EH (cell line): Measurements from ENCODE around the gene MCM3AP.
"Not testable (repeated sequence)": the region's sequence is repeated elsewhere in the genome, so short reads cannot be mapped to it uniquely, and the experiment has no call there.

ENCODE experiments used
- DNase-seq: peaks from one replicate; pipeline ENCODE4 v3.0.0-alpha.2; 2015; ENCODE audit warnings: low read depth

Gene MCM3AP

DNA sequence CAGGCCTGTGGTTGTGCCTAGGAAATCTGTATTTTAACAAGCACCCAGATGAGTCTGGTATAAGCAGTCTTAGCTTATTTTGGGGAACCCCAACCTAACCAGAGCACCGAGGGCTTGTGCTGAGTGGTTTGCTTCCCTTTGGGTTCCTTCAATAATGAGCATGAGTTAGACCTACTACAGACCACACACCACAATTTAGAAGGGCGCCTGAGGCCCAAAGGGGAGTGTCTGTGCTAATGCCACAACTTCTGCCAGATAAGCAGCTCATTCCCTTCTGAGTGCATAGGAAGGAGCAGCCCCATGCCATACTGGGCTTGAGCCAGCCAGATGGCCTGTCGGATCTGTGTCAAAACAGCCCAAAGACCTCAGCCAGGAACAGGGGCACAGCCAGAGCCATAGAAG lies 41.5 kb downstream of the MCM3AP start:
- no peak for DNase-seq

DNA sequence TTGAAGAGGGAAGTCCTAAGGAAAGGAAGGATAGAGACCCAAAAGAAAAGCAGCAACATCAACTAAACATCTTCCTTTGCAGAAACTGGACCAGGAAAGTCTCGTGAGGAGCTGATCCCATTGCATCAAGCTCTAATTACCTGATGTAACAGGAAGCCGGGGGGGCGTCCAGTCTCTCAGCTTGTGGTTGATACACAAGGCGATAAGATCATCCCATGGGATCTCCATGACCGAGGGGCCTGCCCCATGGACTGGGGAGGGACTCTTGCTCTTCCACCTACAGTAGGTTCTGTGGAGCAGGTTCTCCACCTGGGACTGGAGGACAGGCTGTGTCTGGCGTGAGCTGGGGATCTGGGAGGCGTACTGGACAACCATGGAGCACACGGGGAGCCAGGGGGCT lies 42.1 kb downstream of the MCM3AP start:
- DNase-seq: no peak

GRCh38 chr21:46241577-46241976 lies 43.8 kb downstream of the MCM3AP start:
- not testable (repeated sequence) for DNase-seq

GRCh38 chr21:46239817-46240325 lies 45.5 kb downstream of the MCM3AP start:
- DNase-seq: no peak

- no peak for DNase-seq
Measured at GRCh38 chr21:46237474-46237873, 47.9 kb downstream of the MCM3AP start.

GRCh38 chr21:46234436-46234950 lies 50.9 kb downstream of the MCM3AP start:
- DNase-seq: no peak

- no peak for DNase-seq
Measured at GRCh38 chr21:46229923-46230260, 55.5 kb downstream of the MCM3AP start.

DNA sequence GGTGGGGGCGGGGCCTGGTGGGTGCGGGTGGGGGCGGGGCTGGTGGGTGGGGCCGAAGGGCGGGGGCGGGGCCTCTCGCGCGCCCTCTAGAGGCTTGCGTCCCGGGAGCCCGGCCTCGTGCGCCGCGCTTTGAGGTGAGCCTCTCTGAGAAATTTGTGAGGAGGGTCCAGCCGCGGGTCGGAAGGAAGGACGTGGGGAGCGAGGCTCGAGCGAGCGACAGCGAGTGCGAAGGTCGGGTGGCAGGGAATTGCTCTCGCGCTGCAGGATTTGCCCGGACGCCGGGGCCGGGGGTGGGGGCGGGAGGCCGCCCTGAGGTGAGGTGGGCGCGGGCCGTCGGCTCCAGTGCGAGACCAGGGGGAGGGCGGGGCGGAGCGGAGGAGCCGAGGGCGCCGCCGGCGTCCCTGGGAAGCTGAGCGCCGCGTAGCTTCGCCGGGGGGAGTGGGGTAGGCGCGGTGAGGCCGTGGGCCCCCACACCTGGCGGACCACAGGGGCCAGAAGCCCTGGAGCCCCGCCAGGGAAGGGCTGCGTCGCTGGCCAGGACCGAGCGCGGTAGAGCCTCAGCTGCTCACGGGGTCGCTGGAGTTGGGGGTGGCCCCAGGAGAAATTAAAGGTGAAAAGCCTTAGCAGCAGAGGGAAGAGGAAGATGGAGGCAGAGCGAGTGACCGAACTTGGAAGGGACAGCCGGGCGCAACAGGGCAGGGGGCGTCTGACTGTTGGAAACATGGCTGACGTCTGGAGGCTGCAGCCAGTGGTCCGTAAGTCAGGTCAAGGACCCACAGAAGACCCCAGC lies 56.1 kb downstream of the MCM3AP start:
- DNase-seq: no peak

- peak; percentile 98 for DNase-seq
Measured at GRCh38 chr21:46228345-46229051, 56.9 kb downstream of the MCM3AP start, which contains the start of gene LSS. TSS of gene LSS (minus strand) at chr21:46228774. CDS start at chr21:46228745, 29 bp downstream.

- no peak for DNase-seq
Measured at GRCh38 chr21:46227811-46228344, 57.5 kb downstream of the MCM3AP start.

- peak; percentile 31 for DNase-seq
Measured at GRCh38 chr21:46226920-46227599, 58.4 kb downstream of the MCM3AP start.

GRCh38 chr21:46226146-46226545 lies 59.3 kb downstream of the MCM3AP start:
- DNase-seq: no peak

- not testable (repeated sequence) for DNase-seq
Measured at GRCh38 chr21:46223661-46224060, 61.8 kb downstream of the MCM3AP start.

DNA sequence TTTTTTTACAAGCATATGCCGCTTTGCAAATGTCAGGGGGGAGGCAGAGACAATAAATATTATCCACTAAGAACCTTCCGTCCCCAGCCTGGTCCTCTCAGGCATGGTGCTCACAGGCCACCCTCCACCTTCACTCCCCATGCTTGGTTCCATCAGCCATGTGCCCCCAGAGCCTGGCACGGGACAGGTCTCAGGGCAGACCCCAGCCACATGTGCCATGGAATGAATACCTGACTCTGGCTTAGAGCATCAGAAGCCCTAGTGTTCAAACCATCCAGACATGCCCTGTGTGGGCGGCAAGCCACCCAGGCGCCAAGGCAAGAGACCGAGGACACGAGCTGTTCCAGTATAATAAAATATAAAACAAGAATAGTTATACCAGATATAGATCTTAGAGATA lies 62.2 kb downstream of the MCM3AP start:
- DNase-seq: no peak

DNA sequence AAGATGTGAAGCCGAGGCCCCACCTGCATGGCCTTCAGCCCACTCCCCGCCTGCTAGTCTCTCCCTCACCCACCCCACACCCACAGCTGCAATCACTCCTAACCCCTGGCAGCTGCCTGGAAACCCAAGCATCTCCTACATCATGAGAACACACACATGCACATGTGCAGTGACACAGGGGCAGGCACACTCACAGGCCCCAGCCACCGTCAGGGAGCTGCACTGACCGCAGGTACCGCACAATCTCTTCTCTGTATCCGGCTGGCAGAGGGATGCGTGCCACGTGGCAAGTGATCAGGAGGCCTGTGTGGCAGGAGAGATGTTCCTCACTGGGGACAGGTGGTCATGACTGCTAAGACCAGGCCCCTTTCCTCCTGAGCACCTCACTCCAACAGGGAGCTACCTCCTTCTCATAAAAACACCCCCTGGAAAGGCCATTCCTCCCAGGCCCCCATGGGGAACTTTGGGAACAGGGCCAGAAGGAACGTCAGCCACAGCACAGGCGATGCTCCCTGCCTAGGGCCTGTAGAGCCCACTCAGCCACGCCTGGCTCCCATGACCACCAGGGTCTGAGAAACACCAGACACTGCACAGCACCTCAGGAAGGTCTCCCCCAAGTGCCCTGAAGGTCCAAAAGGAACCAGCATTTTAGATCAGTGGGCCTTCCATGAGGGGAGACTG lies 62.8 kb downstream of the MCM3AP start:
- no peak for DNase-seq

GRCh38 chr21:46221664-46222435 lies 63.6 kb downstream of the MCM3AP start:
- DNase-seq: no peak

DNA sequence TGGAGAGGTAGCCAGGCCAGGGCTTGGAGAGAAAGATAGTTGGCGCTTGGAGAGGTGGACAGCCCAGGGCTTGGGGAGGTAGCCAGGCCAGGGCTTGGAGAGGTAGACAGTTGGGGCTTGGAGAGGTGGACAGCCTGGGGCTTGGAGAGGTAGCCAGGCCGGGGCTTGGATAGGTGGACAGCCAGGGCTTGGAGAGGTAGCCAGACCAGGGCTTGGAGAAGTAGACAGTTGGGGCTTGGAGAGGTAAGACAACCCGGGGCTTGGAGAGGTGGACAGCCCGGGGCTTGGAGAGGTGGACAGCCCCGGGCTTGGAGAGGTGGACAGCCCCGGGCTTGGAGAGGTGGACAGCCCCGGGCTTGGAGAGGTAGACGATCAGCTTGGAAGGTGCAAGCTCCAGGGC lies 64.6 kb downstream of the MCM3AP start:
- no peak for DNase-seq

GRCh38 chr21:46220275-46220810 lies 65.1 kb downstream of the MCM3AP start:
- DNase-seq: no peak

- DNase-seq: no peak
Measured at GRCh38 chr21:46219591-46220239, 65.7 kb downstream of the MCM3AP start.
